ENCODE data around the gene GPR146.

Gene GPR146

GRCh38 chr7:1059200-1060091, 15.1 kb downstream of the GPR146 start:
- DNase-seq, result peak; percentile 75 to 81
- no peak for TF ChIP-seq POLR2A (IDR thresholded peaks at IDR 0.05; ENCODE audit: low read length)
- TF ChIP-seq GATA1 (IDR thresholded peaks at IDR 0.05; ENCODE audit: low read depth, low read length), result no peak

- no peak for TF ChIP-seq GATA1 (IDR thresholded peaks at IDR 0.05; ENCODE audit: low read depth, low read length)
- no peak for TF ChIP-seq POLR2A (IDR thresholded peaks at IDR 0.05; ENCODE audit: low read length)
- DNase-seq, result peak in 1 of 2 experiments; percentile 28
These were observed 16.1 kb downstream of the GPR146 start for GRCh38 chr7:1060315-1061072.

GRCh38 chr7:1061180-1061579, 16.8 kb downstream of the GPR146 start:
- no peak for TF ChIP-seq GATA1 (IDR thresholded peaks at IDR 0.05; ENCODE audit: low read depth, low read length)
- TF ChIP-seq POLR2A (IDR thresholded peaks at IDR 0.05; ENCODE audit: low read length), result no peak
- no peak for DNase-seq

- DNase-seq, result no peak
- TF ChIP-seq POLR2A (IDR thresholded peaks at IDR 0.05; ENCODE audit: low read length) (no peak), GATA1 (IDR thresholded peaks at IDR 0.05; ENCODE audit: low read depth, low read length) (no peak)
These were observed 18.2 kb downstream of the GPR146 start for GRCh38 chr7:1062296-1063294.

- DNase-seq, result no peak
- TF ChIP-seq GATA1 (IDR thresholded peaks at IDR 0.05; ENCODE audit: low read depth, low read length) (no peak), POLR2A (IDR thresholded peaks at IDR 0.05; ENCODE audit: low read length) (no peak)
These were observed 19.0 kb downstream of the GPR146 start for GRCh38 chr7:1063361-1063760.

- no peak for TF ChIP-seq GATA1 (IDR thresholded peaks at IDR 0.05; ENCODE audit: low read depth, low read length)
- TF ChIP-seq POLR2A (IDR thresholded peaks at IDR 0.05; ENCODE audit: low read length), result no peak
- DNase-seq, result no peak
These were observed 20.2 kb downstream of the GPR146 start for GRCh38 chr7:1064581-1064980.

- TF ChIP-seq POLR2A (IDR thresholded peaks at IDR 0.05; ENCODE audit: low read length), result no peak
- no peak for TF ChIP-seq GATA1 (IDR thresholded peaks at IDR 0.05; ENCODE audit: low read depth, low read length)
- no peak for DNase-seq
These were observed 20.9 kb downstream of the GPR146 start for GRCh38 chr7:1065263-1065584.

- TF ChIP-seq POLR2A (IDR thresholded peaks at IDR 0.05; ENCODE audit: low read length), result no peak
- TF ChIP-seq GATA1 (IDR thresholded peaks at IDR 0.05; ENCODE audit: low read depth, low read length), result no peak
- peak; percentile 84 to 91 for DNase-seq
These were observed 21.4 kb downstream of the GPR146 start for GRCh38 chr7:1065585-1066241.

GRCh38 chr7:1066242-1066588, 21.9 kb downstream of the GPR146 start:
- TF ChIP-seq GATA1 (IDR thresholded peaks at IDR 0.05; ENCODE audit: low read depth, low read length) (no peak), POLR2A (IDR thresholded peaks at IDR 0.05; ENCODE audit: low read length) (no peak)
- DNase-seq, result no peak

- no peak for TF ChIP-seq POLR2A (IDR thresholded peaks at IDR 0.05; ENCODE audit: low read length)
- no peak for TF ChIP-seq GATA1 (IDR thresholded peaks at IDR 0.05; ENCODE audit: low read depth, low read length)
These were observed 23.7 kb downstream of the GPR146 start for GRCh38 chr7:1068013-1068412.

GRCh38 chr7:1068619-1069018, 24.3 kb downstream of the GPR146 start:
- no peak for DNase-seq
- TF ChIP-seq POLR2A (IDR thresholded peaks at IDR 0.05; ENCODE audit: low read length) (no peak), GATA1 (IDR thresholded peaks at IDR 0.05; ENCODE audit: low read depth, low read length) (no peak)

More at GRCh38 chr7:1068013-1068412, 23.7 kb downstream of the GPR146 start:
- DNase-seq, result no peak

- peak in 1 of 2 experiments; percentile 22 for DNase-seq
- no peak for TF ChIP-seq POLR2A (IDR thresholded peaks at IDR 0.05; ENCODE audit: low read length)
- TF ChIP-seq GATA1 (IDR thresholded peaks at IDR 0.05; ENCODE audit: low read depth, low read length), result no peak
These were observed 26.2 kb downstream of the GPR146 start for GRCh38 chr7:1070544-1071011.

GRCh38 chr7:1071731-1072254, 27.4 kb downstream of the GPR146 start:
- TF ChIP-seq GATA1 (IDR thresholded peaks at IDR 0.05; ENCODE audit: low read depth, low read length), result no peak
- no peak for TF ChIP-seq POLR2A (IDR thresholded peaks at IDR 0.05; ENCODE audit: low read length)
- no peak for DNase-seq

Measured in erythroblast (primary cell).